Endothelial cell of umbilical vein (primary cell): ENCODE data around the gene TRPC3. TPM values are rescaled to one million over a fixed set of nuclear protein-coding genes. Genes with fewer than 3 reads are reported as not detected.

Experiments
- BruUV-seq: library from RNA; stranded (reverse); fragments of 400-500 nt; replicated peaks from 2 replicates; lab custom pipeline; 2021; lab: Mats Ljungman, UMichigan
- CTCF ChIA-PET: fragments of 300-600, 350-600 bp; sonication (Branson Sonifier 250); formaldehyde crosslinking; loops from one replicate; lab custom pipeline; 2021; ENCODE audit warnings: antibody characterized with exemption, inconsistent platforms; lab: Charles Lee
- POLR2A ChIA-PET: fragments of 300-600, 350-600 bp; sonication (Branson Sonifier 250); formaldehyde crosslinking; loops from one replicate; lab custom pipeline; 2021; ENCODE audit warnings: antibody characterized with exemption, inconsistent platforms; lab: Charles Lee
- DNase-seq: peaks from one replicate; pipeline ENCODE4 v3.0.0-alpha.2; 2011; ENCODE audit warnings: low read depth, low spot score
- FAIRE-seq: peaks from 2 replicates; lab custom pipeline; 2011; peaks lifted over from hg19 to GRCh38; lab: Jason Lieb, UNC
- H2AFZ ChIP-seq: 2 replicates; pipeline ENCODE4 v1.6.0; 2012; ENCODE audit warnings: low read depth, low read length, control low read depth, inconsistent platforms
- H3K27ac ChIP-seq: 2 replicates; pipeline ENCODE4 v1.5.1; 2011; ENCODE audit warnings: low read depth, mild to moderate bottlenecking, control low read depth, low read length, moderate library complexity; ENCODE audit not compliant: insufficient read depth
- H3K27me3 ChIP-seq, 2 experiments: 2 replicates each; pipeline versions ENCODE4 v1.6.0 to v1.6.1; 2011; ENCODE audit warnings: low read length in 2 of 2, mixed read lengths in 1 of 2; ENCODE audit not compliant: control insufficient read depth in 2 of 2, insufficient read depth in 2 of 2
- H3K36me3 ChIP-seq, 2 experiments: 2 replicates in 1 of 2; 3 replicates in 1 of 2; pipeline ENCODE4 v1.5.1; 2011; ENCODE audit warnings: low read length in 2 of 2, mild to moderate bottlenecking in 1 of 2, moderate library complexity in 1 of 2; ENCODE audit not compliant: control insufficient read depth in 2 of 2, insufficient read depth in 2 of 2; ENCODE audit errors: extremely low read depth in 1 of 2
- H3K4me1 ChIP-seq: 3 replicates; pipeline ENCODE4 v1.5.1; 2011; ENCODE audit warnings: mild to moderate bottlenecking, low read length; ENCODE audit not compliant: control insufficient read depth, insufficient read depth; ENCODE audit errors: extremely low read depth
- H3K4me2 ChIP-seq: 2 replicates; pipeline ENCODE4 v1.6.1; 2011; ENCODE audit warnings: low read length, control low read depth, mixed read lengths; ENCODE audit not compliant: insufficient read depth
- H3K4me3 ChIP-seq, 3 experiments: fragments of 200-600 bp in 1 of 3; sonication (generic), shearing (Covaris generic) in 1 of 3; replicated peaks in 1 of 3; 2 replicates each; pipeline ENCODE4 v1.5.1; 2011 to 2016; ENCODE audit warnings: control low read depth in 3 of 3, low read length in 3 of 3, mild to moderate bottlenecking in 2 of 3, inconsistent platforms in 1 of 3, low read depth in 1 of 3, moderate library complexity in 1 of 3; ENCODE audit not compliant: insufficient read depth in 1 of 3
- H3K79me2 ChIP-seq: 2 replicates; pipeline ENCODE4 v1.6.0; 2012; ENCODE audit warnings: low read length, inconsistent platforms; ENCODE audit not compliant: control insufficient read depth, insufficient read depth
- H3K9ac ChIP-seq: replicated peaks from 2 replicates; pipeline ENCODE3; 2011; ENCODE audit warnings: low read length, control low read depth; ENCODE audit not compliant: insufficient read depth; ENCODE audit errors: extremely low read depth
- H3K9me1 ChIP-seq: replicated peaks from 3 replicates; pipeline ENCODE4 v1.6.0; 2011; ENCODE audit warnings: mild to moderate bottlenecking, low read length; ENCODE audit not compliant: control insufficient read depth, insufficient read depth; ENCODE audit errors: extremely low read depth
- H3K9me3 ChIP-seq: replicated peaks from 2 replicates; pipeline ENCODE4 v1.5.1; 2012; ENCODE audit warnings: low read length, inconsistent platforms; ENCODE audit not compliant: control insufficient read depth, insufficient read depth
- H4K20me1 ChIP-seq: replicated peaks from 2 replicates; pipeline ENCODE3; 2011; ENCODE audit warnings: mild to moderate bottlenecking, low read length; ENCODE audit not compliant: control insufficient read depth, insufficient read depth; ENCODE audit errors: extremely low read depth
- CTCF ChIP-seq, 2 donors: IDR thresholded peaks; 1 replicate in 1 of 2; 2 replicates in 1 of 2; pipeline ENCODE4 v1.5.1; 2011; ENCODE audit warnings: low read length in 2 of 2, mild to moderate bottlenecking in 2 of 2, moderate library complexity in 2 of 2, control low read depth in 1 of 2, inconsistent platforms in 1 of 2, low read depth in 1 of 2; ENCODE audit not compliant: insufficient read depth in 1 of 2; ENCODE audit errors: extremely low read depth in 1 of 2
- EZH2 ChIP-seq: IDR thresholded peaks from 2 replicates; pipeline ENCODE4 v1.6.1; 2012; ENCODE audit warnings: borderline replicate concordance, low read depth, mild to moderate bottlenecking, moderate library complexity, low read length, inconsistent platforms; ENCODE audit not compliant: severe bottlenecking
- FOS ChIP-seq: IDR thresholded peaks from 2 replicates; pipeline ENCODE4 v1.6.1; 2011; ENCODE audit warnings: mild to moderate bottlenecking, low read length, moderate library complexity, borderline replicate concordance; ENCODE audit not compliant: insufficient read depth
- GATA2 ChIP-seq: IDR thresholded peaks from 2 replicates; pipeline ENCODE4 v1.7.0; 2011; ENCODE audit warnings: low read depth, mild to moderate bottlenecking, moderate library complexity, mixed read lengths, low read length; ENCODE audit not compliant: insufficient read length, insufficient read depth
- JUN ChIP-seq: IDR thresholded peaks from 2 replicates; pipeline ENCODE4 v1.6.1; 2011; ENCODE audit warnings: borderline replicate concordance, low read depth; ENCODE audit not compliant: insufficient read length, insufficient read depth
- MAX ChIP-seq: IDR thresholded peaks from 2 replicates; pipeline ENCODE4 v1.6.1; 2011; ENCODE audit not compliant: insufficient read depth, insufficient read length
- MYC ChIP-seq: IDR thresholded peaks from one replicate; pipeline ENCODE4 v1.6.1; 2011; ENCODE audit warnings: mild to moderate bottlenecking, low read depth, low read length
- POLR2A ChIP-seq: IDR thresholded peaks from 2 replicates; pipeline ENCODE4 v1.6.1; 2012; ENCODE audit warnings: low read depth, mild to moderate bottlenecking, control low read depth, low read length
- POLR2AphosphoS5 ChIP-seq: IDR thresholded peaks from 2 replicates; pipeline ENCODE4 v1.6.1; 2012; ENCODE audit warnings: low read depth, mild to moderate bottlenecking, control low read depth, low read length, moderate library complexity; ENCODE audit not compliant: insufficient read depth
- dilution Hi-C: fragments of 300-500 bp; cut with MboI; formaldehyde crosslinking; loops from one replicate; pipeline ENCODE4 v1.15.0; 2019; ENCODE audit warnings: low sequenced_read_pairs; ENCODE audit not compliant: extremely low pct_ligation_motif_present
- intact Hi-C: fragments of 100-400 bp; cut with micrococcal nuclease; formaldehyde crosslinking; loops from one replicate; pipeline ENCODE4 v1.10.0; 2022
- polyA plus RNA-seq, 4 experiments: library from polyadenylated mRNA; depleted of rRNA in 3 of 4; stranded (reverse) in 3 of 4; unstranded in 1 of 4; fragments of >200 nt; gene quantifications; 2 replicates each; pipeline versions ENCODE4 v1.2.1 to v1.2.3, GENCODE V29; 2011 to 2012; ENCODE audit warnings: missing spikeins in 1 of 4
- total RNA-seq: library from RNA; stranded (reverse); gene quantifications from 2 replicates; pipeline ENCODE4 v1.2.3, GENCODE V29; 2021

The TRPC3 gene
- total and polyA plus RNA-seq, 2 donors (not counting 3 experiments of a cell fraction or from before 2014, with no cell fraction given), result not detected

- Histone ChIP-seq H3K36me3 (no peaks in the 10 kb centered on the region), H2AFZ (no peak overlapping the region), H3K27ac (no peak overlapping the region), H3K9me3 (no peaks in the 10 kb centered on the region), H3K9me1 (no peaks in the 10 kb centered on the region), H3K9ac (no peak overlapping the region), H3K4me1 (no peaks in the 10 kb centered on the region), H4K20me1 (no peaks in the 10 kb centered on the region), H3K4me3 (no peak overlapping the region), H3K79me2 (no peaks in the 10 kb centered on the region), H3K27me3 (peaks cover 6 to 32% of the 10 kb centered on the region in 2 experiments), H3K4me2 (no peak overlapping the region)
- no peak for FAIRE-seq
- TF ChIP-seq MYC (no peak), MAX (no peak)
- dilution Hi-C loops (no loop called here), intact Hi-C loops (no loop called here)
- BruUV-seq, result no TSS peak
- CTCF ChIA-PET, result no interaction called here
- POLR2A ChIA-PET, result no interaction called here
- no peak for DNase-seq
Measured at GRCh38 chr4:121932212-121932974, 19.5 kb downstream of the TRPC3 start.

- no peak overlapping the region for H2AFZ ChIP-seq
- ChIA-PET POLR2A (no interaction called here), CTCF (interaction anchor here (1.1 to 1.5 kb wide), 4 partner anchors 9 to 161 kb away, joined by 3 to 8 read pairs (median 4); no protein-coding TSS in a partner anchor)
- intact Hi-C loops (no loop called here), dilution Hi-C loops (no loop called here)
- DNase-seq (no peak), FAIRE-seq (no peak)
- no TSS peak for BruUV-seq
- H3K9me3 ChIP-seq, result no peaks in the 10 kb centered on the region
- H3K4me2 ChIP-seq, result no peak overlapping the region
- H3K4me1 ChIP-seq, result no peaks in the 10 kb centered on the region
- no peaks in the 10 kb centered on the region for H3K9me1 ChIP-seq
- no peak overlapping the region for H3K4me3 ChIP-seq
- no peaks in the 10 kb centered on the region for H3K79me2 ChIP-seq
- H3K36me3 ChIP-seq, result no peaks in the 10 kb centered on the region
- TF ChIP-seq POLR2AphosphoS5 (no peak), JUN (no peak), CTCF (IDR thresholded peaks at IDR 0.05; ENCODE audit: extremely low read depth in 1 of 2, insufficient read depth in 1 of 2, low read depth in 1 of 2, low read length in 2 of 2) (no peak), POLR2A (no peak), MYC (no peak), GATA2 (no peak), MAX (no peak), EZH2 (no peak), FOS (no peak)
- H4K20me1 ChIP-seq, result no peaks in the 10 kb centered on the region
- peaks cover 6 to 29% of the 10 kb centered on the region in 2 experiments for H3K27me3 ChIP-seq
- H3K27ac ChIP-seq, result no peak overlapping the region
- no peak overlapping the region for H3K9ac ChIP-seq
Measured at GRCh38 chr4:121930304-121930703, 21.6 kb downstream of the TRPC3 start.
